Measurements from ENCODE around the gene LINGO1.

LINGO1 gene

DNA sequence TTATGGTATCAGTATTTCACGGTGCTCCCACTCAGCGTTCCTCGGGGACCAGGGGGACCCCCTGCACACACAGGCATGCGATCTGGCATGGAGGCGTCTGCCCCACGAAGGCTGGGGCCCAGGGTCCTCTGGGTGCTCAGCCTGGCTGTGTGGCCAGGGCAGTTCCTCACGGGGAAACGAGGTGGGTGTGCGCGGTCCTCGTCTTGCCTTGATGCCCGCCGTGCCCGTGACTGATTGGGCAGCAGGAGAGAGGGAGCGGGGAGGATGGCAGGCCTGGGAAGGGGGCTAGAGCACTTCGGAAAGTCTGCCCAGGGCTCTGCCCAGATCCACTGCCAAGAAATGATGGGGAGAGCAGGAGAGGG, 10.9 kb downstream of the LINGO1 start:
- no peak for DNase-seq
- no peaks in the 10 kb centered on the region for H3K27me3 ChIP-seq (ENCODE audit: insufficient read depth, low read depth, severe bottlenecking)
- H3K9me3 ChIP-seq (ENCODE audit: severe bottlenecking), result no peaks in the 10 kb centered on the region
- no peak overlapping the region for H3K27ac ChIP-seq
- TF ChIP-seq, protein P1, sequence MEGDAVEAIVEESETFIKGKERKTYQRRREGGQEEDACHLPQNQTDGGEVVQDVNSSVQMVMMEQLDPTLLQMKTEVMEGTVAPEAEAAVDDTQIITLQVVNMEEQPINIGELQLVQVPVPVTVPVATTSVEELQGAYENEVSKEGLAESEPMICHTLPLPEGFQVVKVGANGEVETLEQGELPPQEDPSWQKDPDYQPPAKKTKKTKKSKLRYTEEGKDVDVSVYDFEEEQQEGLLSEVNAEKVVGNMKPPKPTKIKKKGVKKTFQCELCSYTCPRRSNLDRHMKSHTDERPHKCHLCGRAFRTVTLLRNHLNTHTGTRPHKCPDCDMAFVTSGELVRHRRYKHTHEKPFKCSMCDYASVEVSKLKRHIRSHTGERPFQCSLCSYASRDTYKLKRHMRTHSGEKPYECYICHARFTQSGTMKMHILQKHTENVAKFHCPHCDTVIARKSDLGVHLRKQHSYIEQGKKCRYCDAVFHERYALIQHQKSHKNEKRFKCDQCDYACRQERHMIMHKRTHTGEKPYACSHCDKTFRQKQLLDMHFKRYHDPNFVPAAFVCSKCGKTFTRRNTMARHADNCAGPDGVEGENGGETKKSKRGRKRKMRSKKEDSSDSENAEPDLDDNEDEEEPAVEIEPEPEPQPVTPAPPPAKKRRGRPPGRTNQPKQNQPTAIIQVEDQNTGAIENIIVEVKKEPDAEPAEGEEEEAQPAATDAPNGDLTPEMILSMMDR (IDR thresholded peaks at IDR 0.05; ENCODE audit: low read depth, low read length), result no peak
- no peaks in the 10 kb centered on the region for H3K36me3 ChIP-seq
- H3K4me3 ChIP-seq (ENCODE audit: low read depth, low read length), result no peak overlapping the region

DNA sequence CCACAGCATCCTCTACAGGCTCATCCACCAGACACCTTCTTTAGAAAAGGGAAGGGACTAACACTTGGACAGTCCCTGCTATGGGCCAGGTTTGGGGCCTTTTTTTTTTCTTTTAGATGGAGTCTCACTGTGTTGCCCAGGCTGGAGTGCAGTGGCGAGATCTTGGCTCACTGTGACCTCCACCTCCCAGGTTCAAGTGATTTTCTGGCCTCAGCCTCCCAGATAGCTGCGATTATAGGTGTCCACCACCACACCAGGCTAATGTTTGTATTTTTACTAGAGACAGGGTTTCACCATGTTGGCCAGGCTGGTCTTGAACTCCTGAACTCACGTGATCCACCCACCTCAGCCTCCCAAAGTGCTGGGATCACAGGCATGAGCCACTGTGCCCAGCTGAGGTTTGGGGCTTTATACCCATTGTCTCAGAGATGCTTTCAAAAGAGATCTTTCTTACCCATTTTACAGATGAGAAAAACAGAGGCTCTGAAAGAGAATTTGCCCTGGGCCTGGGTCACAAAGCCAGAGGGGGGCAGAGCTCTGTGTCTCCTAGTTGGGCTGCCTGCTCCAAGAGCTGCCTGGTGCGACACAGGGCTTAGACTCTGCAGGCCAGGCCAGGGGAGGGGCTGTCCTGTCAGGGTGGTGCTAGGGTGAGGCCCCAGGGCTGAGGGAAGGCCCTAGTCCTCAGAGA, 11.6 kb downstream of the LINGO1 start:
- Histone ChIP-seq H3K9me3 (ENCODE audit: severe bottlenecking) (no peaks in the 10 kb centered on the region), H3K27ac (no peak overlapping the region), H3K4me3 (ENCODE audit: low read depth, low read length) (no peak overlapping the region), H3K36me3 (no peaks in the 10 kb centered on the region), H3K27me3 (ENCODE audit: insufficient read depth, low read depth, severe bottlenecking) (no peaks in the 10 kb centered on the region)
- DNase-seq, result no peak
- TF ChIP-seq, protein P1 (IDR thresholded peaks at IDR 0.05; ENCODE audit: low read depth, low read length), result no peak

DNA sequence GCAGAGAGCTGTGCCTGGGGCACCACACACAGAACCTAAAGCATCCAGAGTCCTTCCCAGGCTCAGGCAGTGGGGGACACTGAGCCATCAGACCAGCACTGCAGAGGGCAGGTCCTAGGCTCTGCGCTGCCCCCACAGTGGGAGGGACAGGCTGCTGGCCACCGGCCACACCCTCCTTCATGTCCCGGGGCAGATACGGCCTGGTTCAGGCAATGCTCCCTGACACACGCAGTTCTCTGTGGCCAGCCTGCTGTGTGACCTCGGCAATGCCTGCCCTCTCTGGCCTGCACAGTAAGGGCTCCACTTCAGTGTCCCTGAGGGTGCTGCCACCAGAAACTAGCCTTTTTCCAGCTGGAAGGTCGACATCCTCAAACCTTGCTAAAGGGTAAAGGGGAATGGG, 12.4 kb downstream of the LINGO1 start:
- Histone ChIP-seq H3K27ac (no peak overlapping the region), H3K4me3 (ENCODE audit: low read depth, low read length) (no peak overlapping the region), H3K9me3 (ENCODE audit: severe bottlenecking) (no peaks in the 10 kb centered on the region)

DNA sequence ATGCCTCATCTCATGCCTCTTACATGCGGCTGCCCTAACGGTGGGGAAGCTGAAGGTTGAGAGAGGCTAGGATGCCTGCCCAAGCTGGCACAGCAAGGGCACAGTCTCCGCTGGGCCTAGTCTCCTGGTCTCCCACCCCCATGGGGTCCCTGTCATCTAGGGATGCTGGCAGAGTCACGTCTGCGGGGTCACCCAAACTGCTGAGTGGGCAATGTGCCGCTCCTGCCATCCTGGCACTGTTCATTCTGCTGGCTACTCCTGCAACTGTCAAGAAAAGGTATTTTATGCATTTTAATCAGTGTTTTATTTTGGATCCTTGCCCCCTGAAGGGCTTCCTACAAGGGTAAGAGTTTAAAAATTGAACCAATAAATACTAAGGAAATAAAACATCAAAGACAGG, 12.8 kb downstream of the LINGO1 start:
- no peak for DNase-seq
- H3K27me3 ChIP-seq (ENCODE audit: insufficient read depth, low read depth, severe bottlenecking), result no peaks in the 10 kb centered on the region
- no peaks in the 10 kb centered on the region for H3K9me3 ChIP-seq (ENCODE audit: severe bottlenecking)
- H3K27ac ChIP-seq, result no peak overlapping the region
- H3K36me3 ChIP-seq, result no peaks in the 10 kb centered on the region
- H3K4me3 ChIP-seq (ENCODE audit: low read depth, low read length), result no peak overlapping the region
- TF ChIP-seq, protein P1 (IDR thresholded peaks at IDR 0.05; ENCODE audit: low read depth, low read length), result no peak

More for the DNA sequence above, 12.4 kb downstream of the LINGO1 start:
- Histone ChIP-seq H3K27me3 (ENCODE audit: insufficient read depth, low read depth, severe bottlenecking) (no peaks in the 10 kb centered on the region), H3K36me3 (no peaks in the 10 kb centered on the region)
- TF ChIP-seq, protein P1 (IDR thresholded peaks at IDR 0.05; ENCODE audit: low read depth, low read length), result no peak
- DNase-seq, result no peak

DNA sequence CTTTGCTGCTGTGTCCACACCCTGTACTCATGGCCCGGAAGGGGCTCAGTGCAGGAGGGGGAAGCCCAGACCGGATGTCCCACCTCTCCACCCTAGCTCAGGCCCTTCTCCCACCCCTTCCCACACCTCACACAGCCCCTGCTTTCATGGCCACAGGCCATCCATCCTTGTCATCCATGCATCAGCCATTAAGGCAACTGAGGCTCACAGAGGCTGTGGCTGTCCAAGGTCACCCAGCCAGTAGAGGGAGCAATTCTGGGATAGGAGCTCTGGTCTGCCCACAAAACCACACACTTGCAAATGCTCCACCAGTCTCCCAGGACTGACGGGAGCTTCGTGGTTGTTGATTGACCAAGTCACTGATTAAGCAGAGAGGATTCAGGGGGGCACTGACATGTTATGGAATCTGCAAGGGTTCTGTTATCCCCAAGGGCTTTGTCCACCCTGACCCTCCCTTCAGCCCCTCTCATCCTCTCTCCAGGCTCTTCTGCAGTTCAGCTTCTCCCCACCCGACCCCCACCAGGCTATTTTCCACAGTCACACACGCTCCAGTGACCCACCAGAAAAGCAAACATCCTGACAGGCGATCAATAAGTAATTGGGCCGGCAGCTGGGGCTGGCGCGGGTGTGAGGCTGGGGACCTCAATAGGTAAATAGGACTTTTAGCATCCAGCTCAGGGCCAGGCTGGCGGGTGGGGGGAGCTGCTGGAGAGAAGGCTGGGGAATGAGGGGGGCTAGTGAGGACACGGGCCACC, 15.1 kb downstream of the LINGO1 start:
- Histone ChIP-seq H3K4me3 (ENCODE audit: low read depth, low read length) (no peak overlapping the region), H3K27ac (no peak overlapping the region), H3K27me3 (ENCODE audit: insufficient read depth, low read depth, severe bottlenecking) (no peaks in the 10 kb centered on the region), H3K36me3 (no peaks in the 10 kb centered on the region), H3K9me3 (ENCODE audit: severe bottlenecking) (no peaks in the 10 kb centered on the region)
- peak; percentile 45 for DNase-seq
- TF ChIP-seq, protein P1 (IDR thresholded peaks at IDR 0.05; ENCODE audit: low read depth, low read length), result peak; percentile 66
